Measurements from ENCODE around the gene SALL4.
"Not testable (repeated sequence)": the region's sequence is repeated elsewhere in the genome, so short reads cannot be mapped to it uniquely, and the experiment has no call there.

Gene SALL4

DNA sequence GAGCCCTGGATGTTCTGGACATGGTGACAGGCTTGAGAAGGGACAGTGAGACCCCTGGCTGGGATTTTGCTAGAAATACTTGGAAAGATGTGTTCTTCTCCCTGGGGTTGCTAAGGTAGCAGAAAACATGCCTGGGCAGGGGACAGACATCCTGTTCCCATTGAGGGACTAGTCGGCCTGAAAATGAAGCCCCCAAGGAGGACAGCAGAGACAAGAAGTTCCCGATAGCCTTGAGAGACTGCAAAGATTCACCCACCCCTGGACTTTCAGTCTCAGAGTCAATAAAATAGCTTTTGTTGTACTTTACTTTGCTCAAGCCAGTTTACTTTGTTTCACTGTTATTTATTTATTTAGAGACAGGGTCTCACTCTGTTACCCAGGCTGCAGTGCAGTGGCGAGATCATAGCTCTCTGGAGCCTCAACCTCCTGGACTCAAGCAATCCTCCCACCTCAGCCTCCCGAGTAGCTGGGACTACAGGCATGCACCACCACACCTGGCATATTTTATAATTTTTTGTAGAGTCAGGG lies 62.5 kb downstream of the SALL4 start:
- no peak for DNase-seq (ENCODE audit: low read depth)
- TF ChIP-seq MYC (IDR thresholded peaks at IDR 0.05; ENCODE audit: low read depth, low read length) = no peak
- TF ChIP-seq MAX (IDR thresholded peaks at IDR 0.05; ENCODE audit: low read depth, low read length) = no peak
- TF ChIP-seq POLR2A (IDR thresholded peaks at IDR 0.05; ENCODE audit: extremely low read depth, insufficient read length) = no peak
- TF ChIP-seq, protein P1, sequence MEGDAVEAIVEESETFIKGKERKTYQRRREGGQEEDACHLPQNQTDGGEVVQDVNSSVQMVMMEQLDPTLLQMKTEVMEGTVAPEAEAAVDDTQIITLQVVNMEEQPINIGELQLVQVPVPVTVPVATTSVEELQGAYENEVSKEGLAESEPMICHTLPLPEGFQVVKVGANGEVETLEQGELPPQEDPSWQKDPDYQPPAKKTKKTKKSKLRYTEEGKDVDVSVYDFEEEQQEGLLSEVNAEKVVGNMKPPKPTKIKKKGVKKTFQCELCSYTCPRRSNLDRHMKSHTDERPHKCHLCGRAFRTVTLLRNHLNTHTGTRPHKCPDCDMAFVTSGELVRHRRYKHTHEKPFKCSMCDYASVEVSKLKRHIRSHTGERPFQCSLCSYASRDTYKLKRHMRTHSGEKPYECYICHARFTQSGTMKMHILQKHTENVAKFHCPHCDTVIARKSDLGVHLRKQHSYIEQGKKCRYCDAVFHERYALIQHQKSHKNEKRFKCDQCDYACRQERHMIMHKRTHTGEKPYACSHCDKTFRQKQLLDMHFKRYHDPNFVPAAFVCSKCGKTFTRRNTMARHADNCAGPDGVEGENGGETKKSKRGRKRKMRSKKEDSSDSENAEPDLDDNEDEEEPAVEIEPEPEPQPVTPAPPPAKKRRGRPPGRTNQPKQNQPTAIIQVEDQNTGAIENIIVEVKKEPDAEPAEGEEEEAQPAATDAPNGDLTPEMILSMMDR (IDR thresholded peaks at IDR 0.05; ENCODE audit: low read depth, low read length) = no peak
- no peak overlapping the region for H3K4me3 ChIP-seq (ENCODE audit: low read depth, low read length)

DNA sequence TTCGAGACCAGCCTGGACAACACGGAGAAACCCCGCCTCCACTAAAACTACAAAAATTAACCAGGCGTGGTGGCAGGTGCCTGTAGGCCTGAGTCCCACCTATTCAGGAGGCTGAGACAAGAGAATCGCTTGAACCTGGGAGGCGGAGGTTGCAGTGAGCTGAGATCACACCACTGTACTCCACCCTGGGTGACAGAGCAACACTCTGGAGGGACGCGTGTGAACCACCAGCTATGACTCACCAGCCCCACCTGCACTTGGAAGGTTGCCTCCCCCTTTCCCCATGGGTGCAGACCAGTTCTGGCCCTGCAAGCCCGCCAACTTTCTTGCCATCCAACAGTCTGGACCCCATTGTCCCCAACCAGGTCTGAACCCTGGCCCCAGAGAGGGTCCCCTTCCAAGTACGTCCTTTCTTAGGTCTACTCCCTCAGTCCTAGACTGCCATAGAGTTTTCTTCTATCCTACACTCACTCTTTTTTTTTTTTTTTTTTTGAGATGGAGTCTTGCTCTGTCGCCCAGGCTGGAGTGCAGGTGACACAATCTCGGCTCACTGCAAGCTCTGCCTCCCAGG lies 63.4 kb downstream of the SALL4 start:
- no peak overlapping the region for H3K4me3 ChIP-seq (ENCODE audit: low read depth, low read length)
- TF ChIP-seq MYC (IDR thresholded peaks at IDR 0.05; ENCODE audit: low read depth, low read length) (no peak), POLR2A (IDR thresholded peaks at IDR 0.05; ENCODE audit: extremely low read depth, insufficient read length) (no peak), MAX (IDR thresholded peaks at IDR 0.05; ENCODE audit: low read depth, low read length) (no peak)
- TF ChIP-seq, protein P1 (IDR thresholded peaks at IDR 0.05; ENCODE audit: low read depth, low read length) = no peak

GRCh38 chr20:51738261-51738660 lies 64.1 kb downstream of the SALL4 start:
- not testable (repeated sequence) for DNase-seq (ENCODE audit: low read depth); H3K4me3 ChIP-seq (ENCODE audit: low read depth, low read length)

More for the DNA sequence above, 63.4 kb downstream of the SALL4 start:
- no peak for DNase-seq (ENCODE audit: low read depth)

DNA sequence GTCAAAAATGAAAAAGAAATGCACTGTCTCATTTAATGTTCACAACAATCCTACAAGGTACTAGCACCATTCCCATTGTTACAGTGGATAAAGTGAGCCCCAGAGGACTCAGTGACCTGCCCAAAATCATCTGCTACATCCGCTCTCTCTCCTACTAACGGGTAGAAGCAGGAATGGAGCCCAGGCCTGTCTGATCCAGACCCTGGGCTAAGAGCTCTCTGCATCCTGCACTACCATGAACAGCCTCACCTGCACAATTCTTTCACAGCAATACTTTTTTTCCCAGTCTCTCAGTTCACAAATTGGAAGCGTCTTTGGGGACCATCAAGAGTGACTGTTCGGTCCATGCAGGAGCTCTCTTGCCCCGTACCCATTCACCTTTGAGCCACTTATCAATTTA lies 65.4 kb downstream of the SALL4 start:
- H3K4me3 ChIP-seq (ENCODE audit: low read depth, low read length) = no peak overlapping the region
- TF ChIP-seq MYC (IDR thresholded peaks at IDR 0.05; ENCODE audit: low read depth, low read length) (no peak), MAX (IDR thresholded peaks at IDR 0.05; ENCODE audit: low read depth, low read length) (no peak), POLR2A (IDR thresholded peaks at IDR 0.05; ENCODE audit: extremely low read depth, insufficient read length) (no peak)
- TF ChIP-seq, protein P1 (IDR thresholded peaks at IDR 0.05; ENCODE audit: low read depth, low read length) = no peak
- no peak for DNase-seq (ENCODE audit: low read depth)

DNA sequence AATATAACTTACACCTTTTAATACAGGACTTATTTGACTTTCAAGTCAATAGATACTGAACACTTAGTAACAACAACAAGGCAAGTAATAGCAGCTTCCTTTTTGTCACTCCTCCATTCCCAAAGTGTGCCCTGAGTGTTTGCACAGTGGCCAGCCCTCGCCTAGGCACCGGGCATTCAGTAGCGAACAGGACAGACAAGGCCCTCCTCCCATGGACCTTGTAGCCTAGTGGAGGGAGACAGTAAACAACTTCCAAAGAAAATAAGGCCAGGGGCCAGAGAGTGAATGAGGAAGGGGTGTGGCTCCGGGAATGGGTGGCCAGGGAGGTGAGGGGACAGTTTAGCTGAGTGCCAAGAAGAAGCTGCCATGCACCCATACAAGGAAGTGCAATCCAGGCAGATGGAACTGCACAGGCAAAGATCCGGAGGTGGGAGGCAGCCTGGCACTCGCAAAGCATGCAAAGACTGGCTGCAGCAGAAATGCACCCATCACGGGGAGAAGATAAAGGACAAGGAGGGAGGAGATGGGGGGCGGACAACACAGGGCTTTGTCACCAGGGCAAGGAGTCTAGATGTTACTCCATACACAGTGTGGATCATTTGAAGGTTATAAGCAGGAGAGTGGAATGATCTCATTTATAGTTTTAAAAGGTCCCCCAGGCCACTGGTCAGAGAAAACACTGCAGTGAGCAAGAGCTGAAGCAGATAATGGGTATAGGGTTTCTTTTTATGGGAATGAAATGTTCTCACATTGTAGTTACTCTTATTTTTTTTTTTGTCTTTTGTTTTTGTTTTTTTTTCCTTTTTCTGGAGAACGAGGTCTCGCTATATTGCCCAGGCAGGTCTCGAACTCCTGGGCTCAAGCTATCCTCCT lies 66.4 kb downstream of the SALL4 start:
- TF ChIP-seq MAX (IDR thresholded peaks at IDR 0.05; ENCODE audit: low read depth, low read length) = no peak
- TF ChIP-seq MYC (IDR thresholded peaks at IDR 0.05; ENCODE audit: low read depth, low read length) = no peak
- TF ChIP-seq POLR2A (IDR thresholded peaks at IDR 0.05; ENCODE audit: extremely low read depth, insufficient read length) = no peak
- TF ChIP-seq, protein P1 (IDR thresholded peaks at IDR 0.05; ENCODE audit: low read depth, low read length) = no peak
- DNase-seq (ENCODE audit: low read depth) = no peak
- no peak overlapping the region for H3K4me3 ChIP-seq (ENCODE audit: low read depth, low read length)
